Transverse colon (tissue), 4 donors: ENCODE data around the gene GABRB2. TPM values are rescaled to one million over a fixed set of nuclear protein-coding genes. Genes with fewer than 3 reads are reported as not detected.

ENCODE experiments used
- DNase-seq: peaks from one replicate; pipeline ENCODE4 v3.0.0-alpha.2; 2019
- H3K27ac ChIP-seq, 4 donors: fragments of 200-600 bp; sonication (generic); 2 replicates each; pipeline ENCODE4 v1.5.1; 2016 to 2018; ENCODE audit warnings: inconsistent platforms in 4 of 4
- H3K27me3 ChIP-seq: fragments of 200-600 bp; sonication (generic); 2 replicates; pipeline ENCODE4 v1.5.1; 2017; ENCODE audit warnings: inconsistent platforms
- H3K36me3 ChIP-seq, 4 donors: fragments of 200-600 bp; sonication (generic); 2 replicates each; pipeline ENCODE4 v1.5.1; 2017 to 2019; ENCODE audit warnings: inconsistent platforms in 4 of 4
- H3K4me1 ChIP-seq, 4 donors: fragments of 200-600 bp; sonication (generic); 2 replicates each; pipeline ENCODE4 v1.5.1; 2017 to 2020; ENCODE audit warnings: inconsistent platforms in 4 of 4
- H3K4me3 ChIP-seq, 4 donors: fragments of 200-600 bp; sonication (generic); 1 replicate in 1 of 4; 2 replicates in 3 of 4; pipeline versions ENCODE4 v1.5.1 to v1.6.1; 2017 to 2019; ENCODE audit warnings: inconsistent platforms in 4 of 4
- H3K9me3 ChIP-seq, 2 donors: fragments of 200-600 bp; sonication (generic); 2 replicates each; pipeline ENCODE4 v1.5.1; 2017 to 2019; ENCODE audit warnings: inconsistent platforms in 2 of 2
- CTCF ChIP-seq, 5 experiments: fragments of 200-600 bp in 3 of 5; fragments of 450-650 bp in 2 of 5; sonication (generic) in 3 of 5; IDR thresholded peaks; 1 replicate in 2 of 5; 2 replicates in 3 of 5; pipeline ENCODE4 v1.5.1; 2016 to 2017; ENCODE audit warnings: antibody characterized with exemption in 5 of 5, inconsistent platforms in 3 of 5, mild to moderate bottlenecking in 2 of 5, moderate library complexity in 1 of 5
- EP300 ChIP-seq: sonication (generic); formaldehyde crosslinking; IDR thresholded peaks from one replicate; pipeline ENCODE4 v1.6.1; 2017; ENCODE audit warnings: antibody characterized with exemption, low read depth
- POLR2A ChIP-seq: fragments of 450-650 bp; IDR thresholded peaks from one replicate; pipeline ENCODE4 v1.6.1; 2016; ENCODE audit warnings: antibody characterized with exemption, mild to moderate bottlenecking, moderate library complexity
- POLR2AphosphoS5 ChIP-seq, 3 donors: sonication (generic); formaldehyde crosslinking; IDR thresholded peaks; one replicate each; pipeline ENCODE4 v1.6.1; 2016; ENCODE audit warnings: antibody characterized with exemption in 3 of 3
- WGBS, 2 donors: methylation state at CpG; one replicate each; pipeline ENCODE4 v1.1.5; 2018; ENCODE audit warnings: low coverage in 1 of 2; 5-methylcytosine and 5-hydroxymethylcytosine counted together
- in situ Hi-C, 4 donors: fragments of 200-750 bp; cut with MboI; loops; one replicate each; pipeline versions ENCODE4 v1.15.0 to v1.15.1; 2017; ENCODE audit warnings: low sequenced_read_pairs in 3 of 4, low pct_ligation_motif_present in 1 of 4, low pct_unique_long_range_greater_than_20kb in 1 of 4
- intact Hi-C: fragments of 100-400 bp; cut with DNase I; formaldehyde crosslinking; loops from one replicate; pipeline ENCODE4 v1.15.1; 2023; ENCODE audit warnings: low total_unique reads
- total RNA-seq, 4 donors: library from RNA; depleted of rRNA; stranded (reverse); fragments of >200 nt; gene quantifications; one replicate each; pipeline ENCODE4 v1.1.0, GENCODE V29; 2016

GABRB2 gene
- total RNA-seq, 4 donors from 2014 or later, result 0.55 to 0.64 TPM; not detected in 2

GRCh38 chr5:161378701-161379100 is 167.8 kb downstream of the GABRB2 start:
- intact Hi-C loops, result no loop called here
- no peak overlapping the region for H3K4me3 ChIP-seq
- in situ Hi-C loops, result no loop called here
- H3K27me3 ChIP-seq, result no peaks in the 10 kb centered on the region
- H3K4me1 ChIP-seq, result no peaks in the 10 kb centered on the region
- H3K9me3 ChIP-seq, result no peaks in the 10 kb centered on the region
- no peak for DNase-seq
- no peaks in the 10 kb centered on the region for H3K36me3 ChIP-seq
- WGBS, 2 donors, result 69 to 75% methylated on average over 1 of the region's 1 CpG
- TF ChIP-seq EP300, result no peak
- no peak for TF ChIP-seq CTCF (IDR thresholded peaks at IDR 0.05)
- TF ChIP-seq POLR2AphosphoS5 (IDR thresholded peaks at IDR 0.05), result no peak
- TF ChIP-seq POLR2A, result no peak
- no peak overlapping the region for H3K27ac ChIP-seq

- H3K4me3 ChIP-seq, result no peak overlapping the region
- H3K27me3 ChIP-seq, result no peaks in the 10 kb centered on the region
- H3K27ac ChIP-seq, result no peak overlapping the region
- 71 to 77% methylated on average over 1 of the region's 1 CpG for WGBS, 2 donors
- H3K9me3 ChIP-seq, result no peaks in the 10 kb centered on the region
- in situ Hi-C loops, result no loop called here
- H3K36me3 ChIP-seq, result no peaks in the 10 kb centered on the region
- intact Hi-C loops, result no loop called here
- DNase-seq, result no peak
- H3K4me1 ChIP-seq, result no peaks in the 10 kb centered on the region
- no peak for TF ChIP-seq POLR2AphosphoS5 (IDR thresholded peaks at IDR 0.05)
- no peak for TF ChIP-seq CTCF (IDR thresholded peaks at IDR 0.05)
- TF ChIP-seq POLR2A, result no peak
- no peak for TF ChIP-seq EP300
Observed at GRCh38 chr5:161376034-161376433, 170.5 kb downstream of the GABRB2 start.

- in situ Hi-C loops, result no loop called here
- Histone ChIP-seq H3K4me1 (no peaks in the 10 kb centered on the region), H3K27me3 (no peaks in the 10 kb centered on the region), H3K27ac (no peak overlapping the region), H3K9me3 (no peaks in the 10 kb centered on the region), H3K36me3 (no peaks in the 10 kb centered on the region), H3K4me3 (no peak overlapping the region)
- DNase-seq, result no peak
- intact Hi-C loops, result no loop called here
- TF ChIP-seq CTCF (IDR thresholded peaks at IDR 0.05) (no peak), POLR2A (no peak), EP300 (no peak), POLR2AphosphoS5 (IDR thresholded peaks at IDR 0.05) (no peak)
Observed at GRCh38 chr5:161373345-161373707, 173.2 kb downstream of the GABRB2 start.

GRCh38 chr5:161372682-161373344 is 173.7 kb downstream of the GABRB2 start:
- H3K27me3 ChIP-seq, result no peaks in the 10 kb centered on the region
- DNase-seq, result no peak
- in situ Hi-C loops (no loop called here), intact Hi-C loops (no loop called here)
- no peaks in the 10 kb centered on the region for H3K36me3 ChIP-seq
- no peak overlapping the region for H3K4me3 ChIP-seq
- 40 to 48% methylated on average over 2 of the region's 2 CpGs for WGBS, 2 donors
- no peaks in the 10 kb centered on the region for H3K4me1 ChIP-seq
- TF ChIP-seq EP300 (no peak), CTCF (IDR thresholded peaks at IDR 0.05) (no peak), POLR2A (no peak), POLR2AphosphoS5 (IDR thresholded peaks at IDR 0.05) (no peak)
- no peak overlapping the region for H3K27ac ChIP-seq
- no peaks in the 10 kb centered on the region for H3K9me3 ChIP-seq
